SK-N-SH (cell line): ENCODE measurements around the gene SEZ6L2.
"Not testable (repeated sequence)": the region's sequence is repeated elsewhere in the genome, so short reads cannot be mapped to it uniquely, and the experiment has no call there.

ENCODE experiments used
- EP300 ChIP-seq, 2 experiments: IDR thresholded peaks; 2 replicates each; pipeline versions ENCODE4 v1.4.0 to v1.6.1; 2012; ENCODE audit warnings: borderline replicate concordance in 1 of 2, low read depth in 1 of 2, low read length in 1 of 2
- MXI1 ChIP-seq: IDR thresholded peaks from 2 replicates; pipeline ENCODE4 v1.6.1; 2012; ENCODE audit warnings: mild to moderate bottlenecking, low read depth, low read length, improper control_type of control experiment
- POLR2AphosphoS5 ChIP-seq: IDR thresholded peaks from 2 replicates; pipeline ENCODE4 v1.6.1; 2012; ENCODE audit warnings: low read depth, low read length
- RFX5 ChIP-seq: IDR thresholded peaks from 2 replicates; pipeline ENCODE4 v1.6.1; 2012; ENCODE audit warnings: mild to moderate bottlenecking, improper control_type of control experiment, low read length
- SIN3A ChIP-seq: IDR thresholded peaks from 2 replicates; pipeline ENCODE4 v1.6.1; 2012; ENCODE audit warnings: low read depth, mild to moderate bottlenecking, low read length, moderate library complexity, borderline replicate concordance
- TEAD4 ChIP-seq: IDR thresholded peaks from 2 replicates; pipeline ENCODE4 v1.4.0; 2012; ENCODE audit warnings: mild to moderate bottlenecking, borderline replicate concordance; ENCODE audit not compliant: insufficient read depth
- ZBTB33 ChIP-seq: IDR thresholded peaks from 2 replicates; pipeline ENCODE4 v1.4.0; 2012; ENCODE audit warnings: low read depth, borderline replicate concordance
- TF ChIP-seq, protein P1 (sequence below): fragments of 200-600 bp; sonication (generic); IDR thresholded peaks from 2 replicates; pipeline ENCODE4 v1.6.1; 2017; ENCODE audit warnings: antibody characterized with exemption, mild to moderate bottlenecking, moderate library complexity
- TF ChIP-seq, protein P2 (sequence below): IDR thresholded peaks from 2 replicates; pipeline ENCODE4 v1.4.0; 2012; ENCODE audit warnings: low read depth
- TF ChIP-seq, protein P3 (sequence below): IDR thresholded peaks from 2 replicates; pipeline ENCODE4; 2012

DNA sequence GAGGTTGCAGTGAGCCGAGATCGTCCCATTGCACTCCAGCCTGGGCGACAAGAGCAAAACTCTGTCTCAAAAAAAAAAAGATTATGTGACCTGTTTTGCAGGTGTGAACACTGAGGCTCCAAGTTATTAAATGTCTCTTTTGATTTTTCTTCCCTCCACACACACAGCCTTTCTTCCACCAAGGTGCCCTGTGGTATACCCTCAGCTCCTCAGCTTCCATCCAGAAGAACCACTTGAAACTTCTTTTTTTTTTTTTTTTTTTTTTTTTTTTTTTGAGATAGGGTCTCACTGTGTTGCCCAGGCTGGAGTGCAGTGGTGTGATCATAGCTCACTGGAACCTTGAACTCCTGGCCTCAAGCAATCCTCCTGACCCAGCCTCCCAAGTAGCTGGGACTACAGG, 10.0 kb downstream of the SEZ6L2 start:
- TF ChIP-seq, protein P1, sequence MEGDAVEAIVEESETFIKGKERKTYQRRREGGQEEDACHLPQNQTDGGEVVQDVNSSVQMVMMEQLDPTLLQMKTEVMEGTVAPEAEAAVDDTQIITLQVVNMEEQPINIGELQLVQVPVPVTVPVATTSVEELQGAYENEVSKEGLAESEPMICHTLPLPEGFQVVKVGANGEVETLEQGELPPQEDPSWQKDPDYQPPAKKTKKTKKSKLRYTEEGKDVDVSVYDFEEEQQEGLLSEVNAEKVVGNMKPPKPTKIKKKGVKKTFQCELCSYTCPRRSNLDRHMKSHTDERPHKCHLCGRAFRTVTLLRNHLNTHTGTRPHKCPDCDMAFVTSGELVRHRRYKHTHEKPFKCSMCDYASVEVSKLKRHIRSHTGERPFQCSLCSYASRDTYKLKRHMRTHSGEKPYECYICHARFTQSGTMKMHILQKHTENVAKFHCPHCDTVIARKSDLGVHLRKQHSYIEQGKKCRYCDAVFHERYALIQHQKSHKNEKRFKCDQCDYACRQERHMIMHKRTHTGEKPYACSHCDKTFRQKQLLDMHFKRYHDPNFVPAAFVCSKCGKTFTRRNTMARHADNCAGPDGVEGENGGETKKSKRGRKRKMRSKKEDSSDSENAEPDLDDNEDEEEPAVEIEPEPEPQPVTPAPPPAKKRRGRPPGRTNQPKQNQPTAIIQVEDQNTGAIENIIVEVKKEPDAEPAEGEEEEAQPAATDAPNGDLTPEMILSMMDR, result not testable (repeated sequence)
- TF ChIP-seq, protein P2, sequence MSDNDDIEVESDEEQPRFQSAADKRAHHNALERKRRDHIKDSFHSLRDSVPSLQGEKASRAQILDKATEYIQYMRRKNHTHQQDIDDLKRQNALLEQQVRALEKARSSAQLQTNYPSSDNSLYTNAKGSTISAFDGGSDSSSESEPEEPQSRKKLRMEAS, result not testable (repeated sequence)
- TF ChIP-seq RFX5; ZBTB33; POLR2AphosphoS5; TEAD4; SIN3A; MXI1; EP300 (IDR thresholded peaks at IDR 0.05; ENCODE audit: borderline replicate concordance in 1 of 2, low read depth in 1 of 2, low read length in 1 of 2): not testable (repeated sequence)
- TF ChIP-seq, protein P3, sequence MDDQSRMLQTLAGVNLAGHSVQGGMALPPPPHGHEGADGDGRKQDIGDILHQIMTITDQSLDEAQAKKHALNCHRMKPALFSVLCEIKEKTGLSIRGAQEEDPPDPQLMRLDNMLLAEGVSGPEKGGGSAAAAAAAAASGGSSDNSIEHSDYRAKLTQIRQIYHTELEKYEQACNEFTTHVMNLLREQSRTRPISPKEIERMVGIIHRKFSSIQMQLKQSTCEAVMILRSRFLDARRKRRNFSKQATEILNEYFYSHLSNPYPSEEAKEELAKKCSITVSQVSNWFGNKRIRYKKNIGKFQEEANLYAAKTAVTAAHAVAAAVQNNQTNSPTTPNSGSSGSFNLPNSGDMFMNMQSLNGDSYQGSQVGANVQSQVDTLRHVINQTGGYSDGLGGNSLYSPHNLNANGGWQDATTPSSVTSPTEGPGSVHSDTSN, result not testable (repeated sequence)
